ENCODE results near the gene CPHXL2. TPM values are rescaled to one million over a fixed set of nuclear protein-coding genes. Genes with fewer than 3 reads are reported as not detected.

The CPHXL2 gene
- total RNA-seq, 1 donor from 2014 or later = not detected

DNA sequence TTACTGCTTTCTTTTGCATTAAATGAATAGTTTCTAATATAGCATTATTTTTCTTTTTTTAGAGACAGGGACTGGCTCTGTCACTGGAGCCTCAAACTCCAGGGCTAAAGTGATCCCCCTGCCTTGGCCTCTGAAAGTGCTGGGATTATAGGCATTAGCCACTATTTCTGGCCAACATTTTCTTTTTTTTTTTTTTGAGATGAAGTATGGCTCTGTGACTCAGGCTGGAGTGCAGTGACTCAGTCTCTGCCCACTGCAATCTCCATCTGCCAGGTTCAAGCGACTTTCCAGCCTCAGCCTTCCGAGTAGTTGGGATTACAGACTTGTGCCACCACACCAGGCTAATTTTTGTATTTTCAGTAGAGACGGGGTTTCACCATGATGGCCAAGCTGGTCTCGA, 26.5 kb upstream of the CPHXL2 start:
- CTCF ChIA-PET = no interaction called here

DNA sequence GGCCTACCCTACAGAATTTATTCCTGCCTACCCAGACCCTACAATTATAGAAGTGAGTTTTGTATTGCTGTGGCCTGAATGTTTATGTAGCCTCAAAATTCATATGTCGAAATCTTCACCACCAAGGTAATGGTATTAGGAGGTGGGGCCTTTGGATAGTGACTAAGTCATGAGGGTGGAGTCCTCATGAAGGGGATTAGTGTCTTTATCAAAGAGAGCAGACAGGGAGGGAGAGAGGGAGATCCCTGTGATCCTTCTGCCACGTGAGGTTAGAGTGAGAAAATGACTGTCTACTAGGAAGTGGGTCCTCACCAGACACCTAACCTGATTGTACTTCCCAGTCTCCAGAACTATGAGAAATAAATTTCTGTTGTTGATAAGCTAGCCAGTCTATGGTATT, 25.4 kb upstream of the CPHXL2 start:
- intact Hi-C loops (cut with micrococcal nuclease) = no loop called here
- ChIA-PET CTCF (no interaction called here), POLR2A (no interaction called here)
- ATAC-seq (ENCODE audit: low read depth) (no peak), DNase-seq (no peak)
- Mint-ChIP-seq H3K4me3 (no peak overlapping the region), H3K27me3 (no peaks in the 10 kb centered on the region), H3K36me3 (ENCODE audit: low read depth) (no peaks in the 10 kb centered on the region), H3K4me1 (no peaks in the 10 kb centered on the region), H3K27ac (no peak overlapping the region), H3K9me3 (no peaks in the 10 kb centered on the region)
- TF ChIP-seq, protein P1, sequence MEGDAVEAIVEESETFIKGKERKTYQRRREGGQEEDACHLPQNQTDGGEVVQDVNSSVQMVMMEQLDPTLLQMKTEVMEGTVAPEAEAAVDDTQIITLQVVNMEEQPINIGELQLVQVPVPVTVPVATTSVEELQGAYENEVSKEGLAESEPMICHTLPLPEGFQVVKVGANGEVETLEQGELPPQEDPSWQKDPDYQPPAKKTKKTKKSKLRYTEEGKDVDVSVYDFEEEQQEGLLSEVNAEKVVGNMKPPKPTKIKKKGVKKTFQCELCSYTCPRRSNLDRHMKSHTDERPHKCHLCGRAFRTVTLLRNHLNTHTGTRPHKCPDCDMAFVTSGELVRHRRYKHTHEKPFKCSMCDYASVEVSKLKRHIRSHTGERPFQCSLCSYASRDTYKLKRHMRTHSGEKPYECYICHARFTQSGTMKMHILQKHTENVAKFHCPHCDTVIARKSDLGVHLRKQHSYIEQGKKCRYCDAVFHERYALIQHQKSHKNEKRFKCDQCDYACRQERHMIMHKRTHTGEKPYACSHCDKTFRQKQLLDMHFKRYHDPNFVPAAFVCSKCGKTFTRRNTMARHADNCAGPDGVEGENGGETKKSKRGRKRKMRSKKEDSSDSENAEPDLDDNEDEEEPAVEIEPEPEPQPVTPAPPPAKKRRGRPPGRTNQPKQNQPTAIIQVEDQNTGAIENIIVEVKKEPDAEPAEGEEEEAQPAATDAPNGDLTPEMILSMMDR (IDR thresholded peaks at IDR 0.05) = no peak

More for the DNA sequence above, 26.5 kb upstream of the CPHXL2 start:
- intact Hi-C loops (cut with micrococcal nuclease) = no loop called here
- Mint-ChIP-seq H3K9me3 (no peaks in the 10 kb centered on the region), H3K4me1 (no peaks in the 10 kb centered on the region), H3K27ac (no peak overlapping the region), H3K36me3 (ENCODE audit: low read depth) (no peaks in the 10 kb centered on the region), H3K4me3 (no peak overlapping the region), H3K27me3 (no peaks in the 10 kb centered on the region)
- TF ChIP-seq, protein P1 (IDR thresholded peaks at IDR 0.05) = no peak
- no peak for ATAC-seq (ENCODE audit: low read depth)
- POLR2A ChIA-PET = no interaction called here
- no peak for DNase-seq

DNA sequence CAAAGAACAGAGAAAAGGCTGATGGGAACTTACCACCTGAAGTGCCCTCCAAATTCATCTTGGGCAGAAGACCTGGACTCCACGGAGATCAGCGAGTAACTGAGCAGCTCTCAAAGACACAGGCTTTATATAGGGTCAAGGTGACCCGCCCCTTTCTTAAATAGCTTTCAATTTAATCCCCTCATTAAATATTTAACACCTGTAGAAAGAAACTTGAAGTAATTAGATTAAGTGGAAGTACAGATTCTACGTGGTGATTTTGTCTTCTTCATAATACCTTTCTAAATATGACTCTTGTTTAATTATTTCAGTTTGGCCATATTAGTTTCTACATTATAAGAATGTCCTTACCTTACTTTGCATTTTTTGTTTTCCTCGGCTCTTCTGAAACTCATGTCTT, 24.6 kb upstream of the CPHXL2 start, which contains the start of gene DUXB:
Gene DUXB (minus strand): TSS at position 101 of the 400 bp plus-strand sequence. CDS start 43 bp downstream, at position 58.
- Mint-ChIP-seq H3K27me3 (no peaks in the 10 kb centered on the region), H3K9me3 (no peaks in the 10 kb centered on the region), H3K27ac (no peak within 1 kb of the TSS), H3K4me3 (no peak within 1 kb of the TSS), H3K4me1 (no peaks in the 10 kb centered on the region), H3K36me3 (ENCODE audit: low read depth) (no peaks in the 10 kb centered on the region)
- no peak for DNase-seq
- CTCF ChIA-PET = no interaction called here
- POLR2A ChIA-PET = no interaction called here
- intact Hi-C loops (cut with micrococcal nuclease) = no loop called here
- TF ChIP-seq, protein P1 (IDR thresholded peaks at IDR 0.05) = no peak
- no peak for ATAC-seq (ENCODE audit: low read depth)

DNA sequence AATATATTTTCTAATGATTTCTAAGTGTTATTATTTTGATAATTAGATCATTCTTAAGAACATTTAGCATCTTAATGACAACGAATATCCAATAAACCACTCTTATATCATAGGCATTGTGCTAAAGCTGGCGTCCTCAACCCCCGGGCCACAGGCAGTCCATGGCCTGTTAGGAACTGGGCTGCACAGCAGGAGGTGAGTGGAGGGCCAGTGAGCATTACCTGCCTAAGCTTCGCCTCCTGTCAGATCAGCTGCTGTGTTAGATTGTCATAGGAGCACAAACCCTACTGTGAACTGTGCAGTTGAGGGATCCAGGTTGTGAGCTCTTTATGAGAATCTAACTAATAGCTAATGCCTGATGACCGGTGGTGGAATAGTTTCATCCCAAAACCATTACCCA, 20.8 kb upstream of the CPHXL2 start:
- no peak for DNase-seq
- Mint-ChIP-seq H3K27ac (no peak overlapping the region), H3K4me1 (no peaks in the 10 kb centered on the region), H3K36me3 (ENCODE audit: low read depth) (no peaks in the 10 kb centered on the region), H3K4me3 (no peak overlapping the region), H3K27me3 (no peaks in the 10 kb centered on the region), H3K9me3 (no peaks in the 10 kb centered on the region)
- TF ChIP-seq, protein P1 (IDR thresholded peaks at IDR 0.05) = no peak
- no peak for ATAC-seq (ENCODE audit: low read depth)
- intact Hi-C loops (cut with micrococcal nuclease) = no loop called here
- POLR2A ChIA-PET = no interaction called here
- CTCF ChIA-PET = no interaction called here

DNA sequence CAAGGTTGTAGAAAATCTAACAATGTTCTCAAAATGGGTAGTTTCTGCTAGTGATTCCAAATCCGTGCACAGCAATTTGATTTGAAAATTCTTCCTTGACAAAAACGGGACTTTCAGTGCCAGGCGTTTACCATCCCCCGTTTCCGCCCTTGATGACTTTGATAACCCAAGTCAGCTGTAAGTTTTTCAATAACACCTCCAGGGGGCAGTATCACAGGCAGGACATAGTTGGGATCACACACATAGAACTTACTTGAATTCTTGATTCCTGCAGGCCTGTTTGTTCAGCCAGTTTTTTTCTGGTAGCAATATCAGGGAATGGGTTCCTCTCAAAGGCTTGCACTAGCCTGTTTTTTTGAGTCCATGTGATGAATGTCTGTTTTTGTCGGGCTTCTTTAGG, 18.9 kb upstream of the CPHXL2 start:
- CTCF ChIA-PET = no interaction called here
- DNase-seq (no peak), ATAC-seq (ENCODE audit: low read depth) (no peak)
- Mint-ChIP-seq H3K27ac (no peak overlapping the region), H3K4me1 (no peaks in the 10 kb centered on the region), H3K27me3 (no peaks in the 10 kb centered on the region), H3K9me3 (no peaks in the 10 kb centered on the region), H3K4me3 (no peak overlapping the region), H3K36me3 (ENCODE audit: low read depth) (no peaks in the 10 kb centered on the region)
- intact Hi-C loops (cut with micrococcal nuclease) = no loop called here
- POLR2A ChIA-PET = no interaction called here
- TF ChIP-seq, protein P1 (IDR thresholded peaks at IDR 0.05) = no peak
